GM19467 (cell line): ENCODE results near the gene KCNT1.

Experiments used
- ATAC-seq: cut with Tn5 transposase; IDR thresholded peaks from one replicate; pipeline ENCODE4 v1.9.1; 2021; ENCODE audit warnings: mild to moderate bottlenecking, moderate library complexity; ENCODE audit not compliant: unreplicated experiment

KCNT1 gene

GRCh38 chr9:135794057-135794335 lies 92.0 kb downstream of the KCNT1 start:
- ATAC-seq, result no peak

- no peak for ATAC-seq
Observed at GRCh38 chr9:135794361-135794885, 92.4 kb downstream of the KCNT1 start.

GRCh38 chr9:135795391-135795790 lies 93.4 kb downstream of the KCNT1 start:
- no peak for ATAC-seq

GRCh38 chr9:135796784-135797485 lies 95.0 kb downstream of the KCNT1 start:
- ATAC-seq, result no peak

- no peak for ATAC-seq
Observed at GRCh38 chr9:135797507-135798262, 95.7 kb downstream of the KCNT1 start.

- no peak for ATAC-seq
Observed at GRCh38 chr9:135798263-135798585, 96.2 kb downstream of the KCNT1 start.

GRCh38 chr9:135799261-135799660 lies 97.3 kb downstream of the KCNT1 start:
- ATAC-seq, result no peak

GRCh38 chr9:135801070-135801469 lies 99.1 kb downstream of the KCNT1 start:
- ATAC-seq, result no peak

GRCh38 chr9:135802876-135803419 lies 101.0 kb downstream of the KCNT1 start:
- ATAC-seq, result no peak

- ATAC-seq, result no peak
Observed at GRCh38 chr9:135803441-135803840, 101.5 kb downstream of the KCNT1 start.

GRCh38 chr9:135804581-135805421 lies 102.8 kb downstream of the KCNT1 start:
- ATAC-seq, result no peak

- no peak for ATAC-seq
Observed at GRCh38 chr9:135805422-135806022, 103.5 kb downstream of the KCNT1 start.

GRCh38 chr9:135809166-135809565 lies 107.2 kb downstream of the KCNT1 start:
- ATAC-seq, result no peak

GRCh38 chr9:135810806-135811575 lies 109.0 kb downstream of the KCNT1 start:
- no peak for ATAC-seq

GRCh38 chr9:135811801-135812200 lies 109.8 kb downstream of the KCNT1 start:
- no peak for ATAC-seq

GRCh38 chr9:135812961-135813360 lies 111.0 kb downstream of the KCNT1 start:
- no peak for ATAC-seq

- ATAC-seq, result no peak
Observed at GRCh38 chr9:135813671-135814290, 111.8 kb downstream of the KCNT1 start.

- no peak for ATAC-seq
Observed at GRCh38 chr9:135814421-135815095, 112.6 kb downstream of the KCNT1 start.

- no peak for ATAC-seq
Observed at GRCh38 chr9:135815413-135815812, 113.4 kb downstream of the KCNT1 start.
